Endothelial cell of umbilical vein (primary cell): ENCODE measurements around the gene SMIM36. TPM values are rescaled to one million over a fixed set of nuclear protein-coding genes. Genes with fewer than 3 reads are reported as not detected.

ENCODE experiments used
- BruUV-seq: library from RNA; stranded (reverse); fragments of 400-500 nt; replicated peaks from 2 replicates; lab custom pipeline; 2021; lab: Mats Ljungman, UMichigan
- CTCF ChIA-PET: fragments of 300-600, 350-600 bp; sonication (Branson Sonifier 250); formaldehyde crosslinking; loops from one replicate; lab custom pipeline; 2021; ENCODE audit warnings: antibody characterized with exemption, inconsistent platforms; lab: Charles Lee
- POLR2A ChIA-PET: fragments of 300-600, 350-600 bp; sonication (Branson Sonifier 250); formaldehyde crosslinking; loops from one replicate; lab custom pipeline; 2021; ENCODE audit warnings: antibody characterized with exemption, inconsistent platforms; lab: Charles Lee
- DNase-seq: peaks from one replicate; pipeline ENCODE4 v3.0.0-alpha.2; 2011; ENCODE audit warnings: low read depth, low spot score
- FAIRE-seq: peaks from 2 replicates; lab custom pipeline; 2011; peaks lifted over from hg19 to GRCh38; lab: Jason Lieb, UNC
- H2AFZ ChIP-seq: 2 replicates; pipeline ENCODE4 v1.6.0; 2012; ENCODE audit warnings: low read depth, low read length, control low read depth, inconsistent platforms
- H3K27ac ChIP-seq: 2 replicates; pipeline ENCODE4 v1.5.1; 2011; ENCODE audit warnings: low read depth, mild to moderate bottlenecking, control low read depth, low read length, moderate library complexity; ENCODE audit not compliant: insufficient read depth
- H3K27me3 ChIP-seq, 2 experiments: 2 replicates each; pipeline versions ENCODE4 v1.6.0 to v1.6.1; 2011; ENCODE audit warnings: low read length in 2 of 2, mixed read lengths in 1 of 2; ENCODE audit not compliant: control insufficient read depth in 2 of 2, insufficient read depth in 2 of 2
- H3K36me3 ChIP-seq, 2 experiments: 2 replicates in 1 of 2; 3 replicates in 1 of 2; pipeline ENCODE4 v1.5.1; 2011; ENCODE audit warnings: low read length in 2 of 2, mild to moderate bottlenecking in 1 of 2, moderate library complexity in 1 of 2; ENCODE audit not compliant: control insufficient read depth in 2 of 2, insufficient read depth in 2 of 2; ENCODE audit errors: extremely low read depth in 1 of 2
- H3K4me1 ChIP-seq: 3 replicates; pipeline ENCODE4 v1.5.1; 2011; ENCODE audit warnings: mild to moderate bottlenecking, low read length; ENCODE audit not compliant: control insufficient read depth, insufficient read depth; ENCODE audit errors: extremely low read depth
- H3K4me2 ChIP-seq: 2 replicates; pipeline ENCODE4 v1.6.1; 2011; ENCODE audit warnings: low read length, control low read depth, mixed read lengths; ENCODE audit not compliant: insufficient read depth
- H3K4me3 ChIP-seq, 3 experiments: fragments of 200-600 bp in 1 of 3; sonication (generic), shearing (Covaris generic) in 1 of 3; replicated peaks in 1 of 3; 2 replicates each; pipeline ENCODE4 v1.5.1; 2011 to 2016; ENCODE audit warnings: control low read depth in 3 of 3, low read length in 3 of 3, mild to moderate bottlenecking in 2 of 3, inconsistent platforms in 1 of 3, low read depth in 1 of 3, moderate library complexity in 1 of 3; ENCODE audit not compliant: insufficient read depth in 1 of 3
- H3K79me2 ChIP-seq: 2 replicates; pipeline ENCODE4 v1.6.0; 2012; ENCODE audit warnings: low read length, inconsistent platforms; ENCODE audit not compliant: control insufficient read depth, insufficient read depth
- H3K9ac ChIP-seq: replicated peaks from 2 replicates; pipeline ENCODE3; 2011; ENCODE audit warnings: low read length, control low read depth; ENCODE audit not compliant: insufficient read depth; ENCODE audit errors: extremely low read depth
- H3K9me1 ChIP-seq: replicated peaks from 3 replicates; pipeline ENCODE4 v1.6.0; 2011; ENCODE audit warnings: mild to moderate bottlenecking, low read length; ENCODE audit not compliant: control insufficient read depth, insufficient read depth; ENCODE audit errors: extremely low read depth
- H3K9me3 ChIP-seq: replicated peaks from 2 replicates; pipeline ENCODE4 v1.5.1; 2012; ENCODE audit warnings: low read length, inconsistent platforms; ENCODE audit not compliant: control insufficient read depth, insufficient read depth
- H4K20me1 ChIP-seq: replicated peaks from 2 replicates; pipeline ENCODE3; 2011; ENCODE audit warnings: mild to moderate bottlenecking, low read length; ENCODE audit not compliant: control insufficient read depth, insufficient read depth; ENCODE audit errors: extremely low read depth
- EZH2 ChIP-seq: IDR thresholded peaks from 2 replicates; pipeline ENCODE4 v1.6.1; 2012; ENCODE audit warnings: borderline replicate concordance, low read depth, mild to moderate bottlenecking, moderate library complexity, low read length, inconsistent platforms; ENCODE audit not compliant: severe bottlenecking
- FOS ChIP-seq: IDR thresholded peaks from 2 replicates; pipeline ENCODE4 v1.6.1; 2011; ENCODE audit warnings: mild to moderate bottlenecking, low read length, moderate library complexity, borderline replicate concordance; ENCODE audit not compliant: insufficient read depth
- GATA2 ChIP-seq: IDR thresholded peaks from 2 replicates; pipeline ENCODE4 v1.7.0; 2011; ENCODE audit warnings: low read depth, mild to moderate bottlenecking, moderate library complexity, mixed read lengths, low read length; ENCODE audit not compliant: insufficient read length, insufficient read depth
- JUN ChIP-seq: IDR thresholded peaks from 2 replicates; pipeline ENCODE4 v1.6.1; 2011; ENCODE audit warnings: borderline replicate concordance, low read depth; ENCODE audit not compliant: insufficient read length, insufficient read depth
- MYC ChIP-seq: IDR thresholded peaks from one replicate; pipeline ENCODE4 v1.6.1; 2011; ENCODE audit warnings: mild to moderate bottlenecking, low read depth, low read length
- POLR2A ChIP-seq: IDR thresholded peaks from 2 replicates; pipeline ENCODE4 v1.6.1; 2012; ENCODE audit warnings: low read depth, mild to moderate bottlenecking, control low read depth, low read length
- POLR2AphosphoS5 ChIP-seq: IDR thresholded peaks from 2 replicates; pipeline ENCODE4 v1.6.1; 2012; ENCODE audit warnings: low read depth, mild to moderate bottlenecking, control low read depth, low read length, moderate library complexity; ENCODE audit not compliant: insufficient read depth
- dilution Hi-C: fragments of 300-500 bp; cut with MboI; formaldehyde crosslinking; loops from one replicate; pipeline ENCODE4 v1.15.0; 2019; ENCODE audit warnings: low sequenced_read_pairs; ENCODE audit not compliant: extremely low pct_ligation_motif_present
- intact Hi-C: fragments of 100-400 bp; cut with micrococcal nuclease; formaldehyde crosslinking; loops from one replicate; pipeline ENCODE4 v1.10.0; 2022
- polyA plus RNA-seq, 4 experiments: library from polyadenylated mRNA; depleted of rRNA in 3 of 4; stranded (reverse) in 3 of 4; unstranded in 1 of 4; fragments of >200 nt; gene quantifications; 2 replicates each; pipeline versions ENCODE4 v1.2.1 to v1.2.3, GENCODE V29; 2011 to 2012; ENCODE audit warnings: missing spikeins in 1 of 4
- total RNA-seq: library from RNA; stranded (reverse); gene quantifications from 2 replicates; pipeline ENCODE4 v1.2.3, GENCODE V29; 2021
- TF ChIP-seq, protein P1 (sequence below), 2 donors: IDR thresholded peaks; 1 replicate in 1 of 2; 2 replicates in 1 of 2; pipeline ENCODE4 v1.5.1; 2011; ENCODE audit warnings: low read length in 2 of 2, mild to moderate bottlenecking in 2 of 2, moderate library complexity in 2 of 2, control low read depth in 1 of 2, inconsistent platforms in 1 of 2, low read depth in 1 of 2; ENCODE audit not compliant: insufficient read depth in 1 of 2; ENCODE audit errors: extremely low read depth in 1 of 2
- TF ChIP-seq, protein P2 (sequence below): IDR thresholded peaks from 2 replicates; pipeline ENCODE4 v1.6.1; 2011; ENCODE audit not compliant: insufficient read depth, insufficient read length

SMIM36 gene
- total and polyA plus RNA-seq, 2 donors (not counting 3 experiments of a cell fraction or from before 2014, with no cell fraction given), result not detected

DNA sequence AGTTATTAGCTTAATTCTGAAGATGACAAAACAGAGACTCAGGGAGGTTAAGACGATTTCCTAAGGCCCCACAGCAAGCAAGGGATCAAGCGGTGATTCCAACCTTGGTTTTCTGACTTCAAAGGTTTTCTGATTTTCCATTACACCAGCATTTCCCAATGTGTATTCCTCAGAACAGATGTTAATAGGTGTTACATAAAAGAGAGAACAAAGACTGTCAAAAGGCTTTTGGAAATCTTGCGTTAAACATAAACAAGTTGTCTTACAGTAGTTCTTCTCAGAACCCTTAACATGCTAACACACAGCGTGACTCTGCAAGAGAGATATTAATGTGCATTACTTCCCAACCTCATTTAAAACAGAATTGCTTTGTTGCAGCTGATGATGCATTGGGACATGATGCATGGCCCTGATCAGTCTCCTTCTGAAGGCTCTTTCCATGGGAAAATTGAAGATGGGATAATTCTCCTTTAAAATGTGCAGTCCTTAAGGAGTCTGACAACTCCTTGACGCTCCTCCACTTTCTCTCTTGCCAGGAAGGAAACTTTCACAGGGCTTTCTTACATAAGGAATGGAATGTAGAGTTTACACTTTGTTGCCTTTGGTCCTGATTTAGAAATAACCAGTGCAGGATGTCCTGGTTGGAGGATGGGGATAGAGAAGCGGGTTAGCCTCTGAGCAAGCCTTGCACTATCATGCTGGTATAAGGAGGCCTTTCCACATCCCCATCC is 68.1 kb downstream of the SMIM36 start:
- Histone ChIP-seq H3K4me2 (no peak overlapping the region), H3K79me2 (no peaks in the 10 kb centered on the region), H3K4me1 (peaks cover 6% of the 10 kb centered on the region), H3K4me3 (no peak overlapping the region), H4K20me1 (no peaks in the 10 kb centered on the region), H2AFZ (no peak overlapping the region), H3K9ac (no peak overlapping the region), H3K36me3 (no peaks in the 10 kb centered on the region), H3K27me3 (peaks cover 0 to 3% of the 10 kb centered on the region in 2 experiments), H3K27ac (no peak overlapping the region), H3K9me1 (no peaks in the 10 kb centered on the region), H3K9me3 (no peaks in the 10 kb centered on the region)
- dilution Hi-C loops (no loop called here), intact Hi-C loops (no loop called here)
- CTCF ChIA-PET, result interaction anchor here (0.8 to 1.2 kb wide), 2 partner anchors 9 to 275 kb away, joined by 3 to 5 read pairs; no protein-coding TSS in a partner anchor
- no TSS peak for BruUV-seq
- DNase-seq (no peak), FAIRE-seq (no peak)
- TF ChIP-seq, protein P1, sequence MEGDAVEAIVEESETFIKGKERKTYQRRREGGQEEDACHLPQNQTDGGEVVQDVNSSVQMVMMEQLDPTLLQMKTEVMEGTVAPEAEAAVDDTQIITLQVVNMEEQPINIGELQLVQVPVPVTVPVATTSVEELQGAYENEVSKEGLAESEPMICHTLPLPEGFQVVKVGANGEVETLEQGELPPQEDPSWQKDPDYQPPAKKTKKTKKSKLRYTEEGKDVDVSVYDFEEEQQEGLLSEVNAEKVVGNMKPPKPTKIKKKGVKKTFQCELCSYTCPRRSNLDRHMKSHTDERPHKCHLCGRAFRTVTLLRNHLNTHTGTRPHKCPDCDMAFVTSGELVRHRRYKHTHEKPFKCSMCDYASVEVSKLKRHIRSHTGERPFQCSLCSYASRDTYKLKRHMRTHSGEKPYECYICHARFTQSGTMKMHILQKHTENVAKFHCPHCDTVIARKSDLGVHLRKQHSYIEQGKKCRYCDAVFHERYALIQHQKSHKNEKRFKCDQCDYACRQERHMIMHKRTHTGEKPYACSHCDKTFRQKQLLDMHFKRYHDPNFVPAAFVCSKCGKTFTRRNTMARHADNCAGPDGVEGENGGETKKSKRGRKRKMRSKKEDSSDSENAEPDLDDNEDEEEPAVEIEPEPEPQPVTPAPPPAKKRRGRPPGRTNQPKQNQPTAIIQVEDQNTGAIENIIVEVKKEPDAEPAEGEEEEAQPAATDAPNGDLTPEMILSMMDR (IDR thresholded peaks at IDR 0.05; ENCODE audit: extremely low read depth in 1 of 2, insufficient read depth in 1 of 2, low read depth in 1 of 2, low read length in 2 of 2), result no peak
- TF ChIP-seq JUN (no peak), FOS (no peak), GATA2 (no peak), EZH2 (no peak), POLR2A (no peak), MYC (no peak), POLR2AphosphoS5 (no peak)
- TF ChIP-seq, protein P2, sequence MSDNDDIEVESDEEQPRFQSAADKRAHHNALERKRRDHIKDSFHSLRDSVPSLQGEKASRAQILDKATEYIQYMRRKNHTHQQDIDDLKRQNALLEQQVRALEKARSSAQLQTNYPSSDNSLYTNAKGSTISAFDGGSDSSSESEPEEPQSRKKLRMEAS, result no peak
- POLR2A ChIA-PET, result no interaction called here
